Transverse colon (tissue), 4 donors: ENCODE data around the gene RPP38.

Experiments
- EP300 ChIP-seq: sonication (generic); formaldehyde crosslinking; IDR thresholded peaks from one replicate; pipeline ENCODE4 v1.6.1; 2017; ENCODE audit warnings: antibody characterized with exemption, low read depth
- POLR2A ChIP-seq: fragments of 450-650 bp; IDR thresholded peaks from one replicate; pipeline ENCODE4 v1.6.1; 2016; ENCODE audit warnings: antibody characterized with exemption, mild to moderate bottlenecking, moderate library complexity
- POLR2AphosphoS5 ChIP-seq, 3 donors: sonication (generic); formaldehyde crosslinking; IDR thresholded peaks; one replicate each; pipeline ENCODE4 v1.6.1; 2016; ENCODE audit warnings: antibody characterized with exemption in 3 of 3
- TF ChIP-seq, protein P1 (sequence below), 5 experiments: fragments of 200-600 bp in 3 of 5; fragments of 450-650 bp in 2 of 5; sonication (generic) in 3 of 5; IDR thresholded peaks; 1 replicate in 2 of 5; 2 replicates in 3 of 5; pipeline ENCODE4 v1.5.1; 2016 to 2017; ENCODE audit warnings: antibody characterized with exemption in 5 of 5, inconsistent platforms in 3 of 5, mild to moderate bottlenecking in 2 of 5, moderate library complexity in 1 of 5

GRCh38 chr10:15088428-15089261 is 8.5 kb upstream of the RPP38 start, which contains the start of gene ACBD7:
- TF ChIP-seq, protein P1, sequence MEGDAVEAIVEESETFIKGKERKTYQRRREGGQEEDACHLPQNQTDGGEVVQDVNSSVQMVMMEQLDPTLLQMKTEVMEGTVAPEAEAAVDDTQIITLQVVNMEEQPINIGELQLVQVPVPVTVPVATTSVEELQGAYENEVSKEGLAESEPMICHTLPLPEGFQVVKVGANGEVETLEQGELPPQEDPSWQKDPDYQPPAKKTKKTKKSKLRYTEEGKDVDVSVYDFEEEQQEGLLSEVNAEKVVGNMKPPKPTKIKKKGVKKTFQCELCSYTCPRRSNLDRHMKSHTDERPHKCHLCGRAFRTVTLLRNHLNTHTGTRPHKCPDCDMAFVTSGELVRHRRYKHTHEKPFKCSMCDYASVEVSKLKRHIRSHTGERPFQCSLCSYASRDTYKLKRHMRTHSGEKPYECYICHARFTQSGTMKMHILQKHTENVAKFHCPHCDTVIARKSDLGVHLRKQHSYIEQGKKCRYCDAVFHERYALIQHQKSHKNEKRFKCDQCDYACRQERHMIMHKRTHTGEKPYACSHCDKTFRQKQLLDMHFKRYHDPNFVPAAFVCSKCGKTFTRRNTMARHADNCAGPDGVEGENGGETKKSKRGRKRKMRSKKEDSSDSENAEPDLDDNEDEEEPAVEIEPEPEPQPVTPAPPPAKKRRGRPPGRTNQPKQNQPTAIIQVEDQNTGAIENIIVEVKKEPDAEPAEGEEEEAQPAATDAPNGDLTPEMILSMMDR (IDR thresholded peaks at IDR 0.05): peak; percentile 65 to 76 (median 68)
- TF ChIP-seq POLR2A (no peak), POLR2AphosphoS5 (IDR thresholded peaks at IDR 0.05) (no peak), EP300 (no peak)
